Measurements from ENCODE around the gene BTRC.

- TF ChIP-seq CTCF (IDR thresholded peaks at IDR 0.05) = no peak
- TF ChIP-seq POLR2A (IDR thresholded peaks at IDR 0.05) = no peak
Observed at GRCh38 chr10:101403161-101403560, 49.2 kb downstream of the BTRC start.
